A549 (cell line): ENCODE results near the gene GPR32.

Experiments used
- CBX2 ChIP-seq: fragments of 200-600 bp; sonication (generic); IDR thresholded peaks from 2 replicates; pipeline ENCODE4 v1.6.1; 2016; ENCODE audit warnings: low read depth, mild to moderate bottlenecking, borderline replicate concordance
- CBX8 ChIP-seq: fragments of 200-600 bp; sonication (generic); IDR thresholded peaks from 2 replicates; pipeline ENCODE4 v1.6.1; 2016
- CEBPB ChIP-seq, 2 experiments: fragments of >200 bp in 1 of 2; sonication (Bioruptor Twin) in 1 of 2; formaldehyde crosslinking in 1 of 2; IDR thresholded peaks; 2 replicates each; pipeline ENCODE4 v1.6.1; 2012 to 2016
- EP300 ChIP-seq, 2 experiments: fragments of >200 bp; sonication (Bioruptor Twin); formaldehyde crosslinking; IDR thresholded peaks; 2 replicates in 1 of 2; 3 replicates in 1 of 2; pipeline ENCODE4 v1.6.1; 2016 to 2017
- JUN ChIP-seq, 2 experiments: fragments of >200 bp; sonication (Bioruptor Twin); formaldehyde crosslinking; IDR thresholded peaks; 2 replicates in 1 of 2; 3 replicates in 1 of 2; pipeline ENCODE4 v1.6.1; 2016 to 2017
- KDM1A ChIP-seq: fragments of 200-600 bp; sonication (generic); IDR thresholded peaks from 2 replicates; pipeline ENCODE4 v1.6.1; 2016; ENCODE audit warnings: low read depth, mild to moderate bottlenecking
- MYC ChIP-seq: IDR thresholded peaks from 2 replicates; pipeline ENCODE4 v1.6.1; 2012; ENCODE audit warnings: mild to moderate bottlenecking, inconsistent platforms, low read length, improper control_type of control experiment, borderline replicate concordance
- RAD21 ChIP-seq, 2 experiments: fragments of >200 bp in 1 of 2; sonication (Bioruptor Twin) in 1 of 2; formaldehyde crosslinking in 1 of 2; IDR thresholded peaks in 1 of 2; conservative IDR thresholded peaks in 1 of 2; 2 replicates in 1 of 2; 3 replicates in 1 of 2; pipeline ENCODE4 v1.6.1; 2012 to 2018; ENCODE audit warnings: inconsistent platforms in 1 of 2
- RCOR1 ChIP-seq: fragments of 150-350 bp; IDR thresholded peaks from 2 replicates; pipeline ENCODE4 v1.6.1; 2014; ENCODE audit warnings: antibody characterized with exemption, low read length, low read depth
- RFX5 ChIP-seq: fragments of 450-650 bp; IDR thresholded peaks from 2 replicates; pipeline ENCODE4 v1.7.1; 2014; ENCODE audit warnings: antibody characterized with exemption, mild to moderate bottlenecking, moderate library complexity
- SMC3 ChIP-seq: fragments of >200 bp; sonication (Bioruptor Twin); formaldehyde crosslinking; IDR thresholded peaks from 3 replicates; pipeline ENCODE4 v1.6.1; 2018; ENCODE audit warnings: inconsistent platforms
- TF ChIP-seq, protein P1 (sequence below): fragments of >200 bp; sonication (Bioruptor Twin); formaldehyde crosslinking; IDR thresholded peaks from 3 replicates; pipeline ENCODE4 v1.5.1; 2016
- TF ChIP-seq, protein P2 (sequence below): fragments of 200-600 bp; sonication (generic); IDR thresholded peaks from 2 replicates; pipeline ENCODE4 v1.6.1; 2016; ENCODE audit warnings: antibody characterized with exemption, mild to moderate bottlenecking, moderate library complexity
- TF ChIP-seq, protein P3 (sequence below): fragments of 450-650 bp; IDR thresholded peaks from 2 replicates; pipeline ENCODE4 v1.6.1; 2014; ENCODE audit warnings: antibody characterized with exemption

DNA sequence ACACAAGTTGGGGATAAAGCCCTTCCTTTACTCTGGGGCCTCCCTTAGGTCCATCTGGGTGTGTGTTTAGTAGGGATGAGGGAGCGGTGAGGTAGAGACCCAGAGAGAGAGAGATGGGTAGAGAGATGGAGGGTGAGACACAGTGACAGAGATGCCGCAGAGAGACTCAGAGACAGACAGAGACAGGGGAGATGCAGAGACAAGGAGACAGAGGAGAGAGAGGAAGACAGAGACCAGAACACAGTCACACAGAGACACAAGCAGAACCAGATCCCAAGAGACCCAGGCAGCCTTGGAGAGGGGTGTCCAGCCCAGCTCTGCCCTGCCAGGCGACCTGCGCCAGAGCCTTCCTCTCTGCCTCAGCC, 51.0 kb downstream of the GPR32 start:
- TF ChIP-seq CEBPB (IDR thresholded peaks at IDR 0.05) (no peak), MYC (no peak), SMC3 (no peak), RCOR1 (no peak), EP300 (IDR thresholded peaks at IDR 0.05) (no peak), RAD21 (conservative IDR thresholded peaks at IDR 0.05 in 1 of 2, IDR thresholded peaks at IDR 0.05 in 1 of 2) (no peak), CBX8 (no peak), JUN (IDR thresholded peaks at IDR 0.05) (no peak), RFX5 (no peak), CBX2 (no peak), KDM1A (no peak)
- TF ChIP-seq, protein P1, sequence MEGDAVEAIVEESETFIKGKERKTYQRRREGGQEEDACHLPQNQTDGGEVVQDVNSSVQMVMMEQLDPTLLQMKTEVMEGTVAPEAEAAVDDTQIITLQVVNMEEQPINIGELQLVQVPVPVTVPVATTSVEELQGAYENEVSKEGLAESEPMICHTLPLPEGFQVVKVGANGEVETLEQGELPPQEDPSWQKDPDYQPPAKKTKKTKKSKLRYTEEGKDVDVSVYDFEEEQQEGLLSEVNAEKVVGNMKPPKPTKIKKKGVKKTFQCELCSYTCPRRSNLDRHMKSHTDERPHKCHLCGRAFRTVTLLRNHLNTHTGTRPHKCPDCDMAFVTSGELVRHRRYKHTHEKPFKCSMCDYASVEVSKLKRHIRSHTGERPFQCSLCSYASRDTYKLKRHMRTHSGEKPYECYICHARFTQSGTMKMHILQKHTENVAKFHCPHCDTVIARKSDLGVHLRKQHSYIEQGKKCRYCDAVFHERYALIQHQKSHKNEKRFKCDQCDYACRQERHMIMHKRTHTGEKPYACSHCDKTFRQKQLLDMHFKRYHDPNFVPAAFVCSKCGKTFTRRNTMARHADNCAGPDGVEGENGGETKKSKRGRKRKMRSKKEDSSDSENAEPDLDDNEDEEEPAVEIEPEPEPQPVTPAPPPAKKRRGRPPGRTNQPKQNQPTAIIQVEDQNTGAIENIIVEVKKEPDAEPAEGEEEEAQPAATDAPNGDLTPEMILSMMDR, result no peak
- TF ChIP-seq, protein P2, sequence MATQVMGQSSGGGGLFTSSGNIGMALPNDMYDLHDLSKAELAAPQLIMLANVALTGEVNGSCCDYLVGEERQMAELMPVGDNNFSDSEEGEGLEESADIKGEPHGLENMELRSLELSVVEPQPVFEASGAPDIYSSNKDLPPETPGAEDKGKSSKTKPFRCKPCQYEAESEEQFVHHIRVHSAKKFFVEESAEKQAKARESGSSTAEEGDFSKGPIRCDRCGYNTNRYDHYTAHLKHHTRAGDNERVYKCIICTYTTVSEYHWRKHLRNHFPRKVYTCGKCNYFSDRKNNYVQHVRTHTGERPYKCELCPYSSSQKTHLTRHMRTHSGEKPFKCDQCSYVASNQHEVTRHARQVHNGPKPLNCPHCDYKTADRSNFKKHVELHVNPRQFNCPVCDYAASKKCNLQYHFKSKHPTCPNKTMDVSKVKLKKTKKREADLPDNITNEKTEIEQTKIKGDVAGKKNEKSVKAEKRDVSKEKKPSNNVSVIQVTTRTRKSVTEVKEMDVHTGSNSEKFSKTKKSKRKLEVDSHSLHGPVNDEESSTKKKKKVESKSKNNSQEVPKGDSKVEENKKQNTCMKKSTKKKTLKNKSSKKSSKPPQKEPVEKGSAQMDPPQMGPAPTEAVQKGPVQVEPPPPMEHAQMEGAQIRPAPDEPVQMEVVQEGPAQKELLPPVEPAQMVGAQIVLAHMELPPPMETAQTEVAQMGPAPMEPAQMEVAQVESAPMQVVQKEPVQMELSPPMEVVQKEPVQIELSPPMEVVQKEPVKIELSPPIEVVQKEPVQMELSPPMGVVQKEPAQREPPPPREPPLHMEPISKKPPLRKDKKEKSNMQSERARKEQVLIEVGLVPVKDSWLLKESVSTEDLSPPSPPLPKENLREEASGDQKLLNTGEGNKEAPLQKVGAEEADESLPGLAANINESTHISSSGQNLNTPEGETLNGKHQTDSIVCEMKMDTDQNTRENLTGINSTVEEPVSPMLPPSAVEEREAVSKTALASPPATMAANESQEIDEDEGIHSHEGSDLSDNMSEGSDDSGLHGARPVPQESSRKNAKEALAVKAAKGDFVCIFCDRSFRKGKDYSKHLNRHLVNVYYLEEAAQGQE, result no peak
- TF ChIP-seq, protein P3, sequence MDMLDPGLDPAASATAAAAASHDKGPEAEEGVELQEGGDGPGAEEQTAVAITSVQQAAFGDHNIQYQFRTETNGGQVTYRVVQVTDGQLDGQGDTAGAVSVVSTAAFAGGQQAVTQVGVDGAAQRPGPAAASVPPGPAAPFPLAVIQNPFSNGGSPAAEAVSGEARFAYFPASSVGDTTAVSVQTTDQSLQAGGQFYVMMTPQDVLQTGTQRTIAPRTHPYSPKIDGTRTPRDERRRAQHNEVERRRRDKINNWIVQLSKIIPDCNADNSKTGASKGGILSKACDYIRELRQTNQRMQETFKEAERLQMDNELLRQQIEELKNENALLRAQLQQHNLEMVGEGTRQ, result no peak
